ENCODE measurements around the gene KCNJ10.

Gene KCNJ10

GRCh38 chr1:160084771-160085321 is 14.9 kb upstream of the KCNJ10 start:
- no peak for DNase-seq (ENCODE audit: low read depth, low spot score)

GRCh38 chr1:160083968-160084770 is 14.2 kb upstream of the KCNJ10 start:
- peak; percentile 52 for DNase-seq (ENCODE audit: low read depth, low spot score)

- DNase-seq (ENCODE audit: low read depth, low spot score), result no peak
Measured at GRCh38 chr1:160082926-160083325, 13.0 kb upstream of the KCNJ10 start.

- DNase-seq (ENCODE audit: low read depth, low spot score), result no peak
Measured at GRCh38 chr1:160082487-160082886, 12.5 kb upstream of the KCNJ10 start.

- DNase-seq (ENCODE audit: low read depth, low spot score), result no peak
Measured at GRCh38 chr1:160081261-160081936, 11.4 kb upstream of the KCNJ10 start, which contains the start of gene KCNJ9. Gene KCNJ9, plus strand, starts transcription at chr1:160081538. Its CDS starts 2,493 bp downstream, at chr1:160084031.

GRCh38 chr1:160080381-160081100 is 10.6 kb upstream of the KCNJ10 start:
- no peak for DNase-seq (ENCODE audit: low read depth, low spot score)

- no peak for DNase-seq (ENCODE audit: low read depth, low spot score)
Measured at GRCh38 chr1:160079448-160079847, 9.5 kb upstream of the KCNJ10 start.

- DNase-seq (ENCODE audit: low read depth, low spot score), result no peak
Measured at GRCh38 chr1:160078512-160079195, 8.7 kb upstream of the KCNJ10 start.

- DNase-seq (ENCODE audit: low read depth, low spot score), result no peak
Measured at GRCh38 chr1:160077486-160077885, 7.5 kb upstream of the KCNJ10 start.

GRCh38 chr1:160076295-160076694 is 6.3 kb upstream of the KCNJ10 start:
- no peak for DNase-seq (ENCODE audit: low read depth, low spot score)

GRCh38 chr1:160075836-160076235 is 5.9 kb upstream of the KCNJ10 start:
- no peak for DNase-seq (ENCODE audit: low read depth, low spot score)

- no peak for DNase-seq (ENCODE audit: low read depth, low spot score)
Measured at GRCh38 chr1:160074865-160075264, 4.9 kb upstream of the KCNJ10 start.

- no peak for DNase-seq (ENCODE audit: low read depth, low spot score)
Measured at GRCh38 chr1:160071289-160071688, 1.3 kb upstream of the KCNJ10 start.

- peak; percentile 20 for DNase-seq (ENCODE audit: low read depth, low spot score)
Measured at GRCh38 chr1:160070243-160071163, 543 bp upstream of the KCNJ10 start.

GRCh38 chr1:160068225-160068624 is 1.7 kb downstream of the KCNJ10 start:
- no peak for DNase-seq (ENCODE audit: low read depth, low spot score)

GRCh38 chr1:160066829-160067745 is 2.9 kb downstream of the KCNJ10 start:
- DNase-seq (ENCODE audit: low read depth, low spot score), result no peak

GRCh38 chr1:160064746-160065145 is 5.2 kb downstream of the KCNJ10 start:
- no peak for DNase-seq (ENCODE audit: low read depth, low spot score)

- no peak for DNase-seq (ENCODE audit: low read depth, low spot score)
Measured at GRCh38 chr1:160064164-160064563, 5.8 kb downstream of the KCNJ10 start.

- no peak for DNase-seq (ENCODE audit: low read depth, low spot score)
Measured at GRCh38 chr1:160063176-160063575, 6.8 kb downstream of the KCNJ10 start.
